ENCODE results near the gene LENEP. TPM values are rescaled to one million over a fixed set of nuclear protein-coding genes. Genes with fewer than 3 reads are reported as not detected.

The LENEP gene
- total and polyA plus RNA-seq, 2 of the 8 experiments (the other 6 are each of a cell fraction or from before 2014, with no cell fraction given), result 1.3 TPM; not detected in 1

- TF ChIP-seq CBX8 (IDR thresholded peaks at IDR 0.05; ENCODE audit: borderline replicate concordance, low read depth, low read length) (no peak), POLR2A (IDR thresholded peaks at IDR 0.05; ENCODE audit: control extremely low read depth in 1 of 2, low read depth in 2 of 2, low read length in 2 of 2) (no peak), EGR1 (IDR thresholded peaks at IDR 0.05; ENCODE audit: borderline replicate concordance, low read depth, low read length) (no peak), ASH2L (IDR thresholded peaks at IDR 0.05; ENCODE audit: low read length) (no peak), CHD1 (IDR thresholded peaks at IDR 0.05; ENCODE audit: low read depth, low read length) (no peak)
Measured at GRCh38 chr1:154959426-154959780, 34.0 kb upstream of the LENEP start (continued).
